Tibial nerve (tissue), 4 donors: Measurements from ENCODE around the gene PAX6. TPM values are rescaled to one million over a fixed set of nuclear protein-coding genes. Genes with fewer than 3 reads are reported as not detected.

Source experiments
- DNase-seq, 2 donors: peaks; one replicate each; pipeline ENCODE4 v3.0.0-alpha.2; 2019; ENCODE audit warnings: low spot score in 2 of 2
- H3K27ac ChIP-seq, 4 donors: fragments of 200-600 bp; sonication (generic) in 3 of 4; one replicate each; pipeline ENCODE4 v1.5.1; 2017 to 2019; ENCODE audit warnings: mild to moderate bottlenecking in 1 of 4
- H3K27me3 ChIP-seq, 2 donors: fragments of 200-600 bp; sonication (generic) in 1 of 2; one replicate each; pipeline versions ENCODE4 v1.5.1 to v1.6.0; 2017 to 2019
- H3K36me3 ChIP-seq, 3 donors: fragments of 200-600 bp; sonication (generic); one replicate each; pipeline ENCODE4 v1.5.1; 2018 to 2019
- H3K4me1 ChIP-seq, 4 donors: fragments of 200-600 bp; sonication (generic) in 3 of 4; one replicate each; pipeline ENCODE4 v1.5.1; 2017 to 2019
- H3K4me3 ChIP-seq, 4 donors: fragments of 200-600 bp; sonication (generic) in 3 of 4; one replicate each; pipeline ENCODE4 v1.5.1; 2017 to 2019; ENCODE audit warnings: mild to moderate bottlenecking in 1 of 4, moderate library complexity in 1 of 4
- H3K9me3 ChIP-seq, 4 donors: fragments of 200-600 bp; sonication (generic) in 3 of 4; one replicate each; pipeline ENCODE4 v1.5.1; 2017 to 2019
- EP300 ChIP-seq, 2 donors: sonication (generic); formaldehyde crosslinking; IDR thresholded peaks; one replicate each; pipeline ENCODE4 v1.6.1; 2017; ENCODE audit warnings: antibody characterized with exemption in 2 of 2, mild to moderate bottlenecking in 1 of 2
- POLR2A ChIP-seq, 2 donors: fragments of 450-650 bp; IDR thresholded peaks; one replicate each; pipeline ENCODE4 v1.6.1; 2017; ENCODE audit warnings: antibody characterized with exemption in 2 of 2, mild to moderate bottlenecking in 2 of 2, moderate library complexity in 2 of 2
- WGBS, 2 donors: methylation state at CpG; one replicate each; pipeline ENCODE4 v1.1.5; 2018; 5-methylcytosine and 5-hydroxymethylcytosine counted together
- total RNA-seq, 4 donors: library from RNA; depleted of rRNA; stranded (reverse); fragments of >200 nt; gene quantifications; one replicate each; pipeline ENCODE4 v1.1.0, GENCODE V29; 2016
- TF ChIP-seq, protein P1 (sequence below), 5 experiments: fragments of 200-600 bp in 3 of 5; fragments of 450-650 bp in 2 of 5; sonication (generic) in 3 of 5; IDR thresholded peaks; one replicate each; pipeline ENCODE4 v1.5.1; 2016 to 2019; ENCODE audit warnings: antibody characterized with exemption in 5 of 5, mild to moderate bottlenecking in 3 of 5, moderate library complexity in 2 of 5

PAX6 gene
- total RNA-seq, 4 donors from 2014 or later = not detected

DNA sequence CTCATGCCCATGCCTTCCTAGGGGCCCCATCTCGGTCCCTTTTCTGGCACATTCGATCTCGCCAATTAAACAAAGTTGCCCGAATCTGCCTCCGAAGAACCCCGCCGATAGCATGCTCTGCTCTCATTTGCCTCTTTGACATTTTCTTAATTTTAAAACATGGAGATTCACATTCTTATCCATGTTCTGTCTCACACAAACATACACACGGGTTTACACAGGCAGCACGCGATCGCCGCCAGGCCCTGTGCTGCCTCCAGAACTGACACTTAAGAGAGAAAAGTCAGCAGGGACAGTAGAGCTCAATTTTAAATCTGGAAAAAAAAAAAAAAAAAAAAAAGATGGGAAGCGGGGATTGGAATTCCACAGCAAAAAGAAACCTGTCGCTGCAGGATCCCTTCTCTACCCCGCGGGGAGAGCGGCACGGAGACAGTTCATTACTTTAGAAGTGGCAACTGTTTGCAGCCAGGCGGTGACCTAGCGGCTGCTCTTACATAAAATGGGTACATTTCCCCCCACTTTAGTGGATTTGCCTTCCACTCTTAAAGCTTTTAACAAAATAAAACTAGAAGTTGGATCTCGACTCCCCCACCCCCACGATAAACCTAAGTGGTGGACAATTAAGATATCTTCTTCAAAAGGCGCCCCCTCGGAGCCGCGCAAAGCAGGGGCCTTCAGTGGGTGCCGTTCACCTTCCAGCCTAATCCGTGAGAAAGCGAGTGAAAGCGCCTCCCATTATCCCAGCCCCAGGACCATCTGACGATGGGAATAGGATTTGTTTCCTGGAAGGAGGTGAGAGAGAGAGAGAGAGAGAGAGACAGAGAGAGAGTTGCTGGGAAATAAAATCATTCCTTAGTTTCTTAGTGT is 13.7 kb downstream of the PAX6 start:
- H3K9me3 ChIP-seq = no peaks in the 10 kb centered on the region
- H3K27ac ChIP-seq = no peak overlapping the region
- DNase-seq = no peak
- peaks cover 0 to 40% (median 16%) of the 10 kb centered on the region in 4 donors for H3K4me1 ChIP-seq
- no peaks in the 10 kb centered on the region for H3K36me3 ChIP-seq
- WGBS, 2 donors = 9 to 12% methylated on average over 31 of the region's 31 CpGs
- TF ChIP-seq, protein P1, sequence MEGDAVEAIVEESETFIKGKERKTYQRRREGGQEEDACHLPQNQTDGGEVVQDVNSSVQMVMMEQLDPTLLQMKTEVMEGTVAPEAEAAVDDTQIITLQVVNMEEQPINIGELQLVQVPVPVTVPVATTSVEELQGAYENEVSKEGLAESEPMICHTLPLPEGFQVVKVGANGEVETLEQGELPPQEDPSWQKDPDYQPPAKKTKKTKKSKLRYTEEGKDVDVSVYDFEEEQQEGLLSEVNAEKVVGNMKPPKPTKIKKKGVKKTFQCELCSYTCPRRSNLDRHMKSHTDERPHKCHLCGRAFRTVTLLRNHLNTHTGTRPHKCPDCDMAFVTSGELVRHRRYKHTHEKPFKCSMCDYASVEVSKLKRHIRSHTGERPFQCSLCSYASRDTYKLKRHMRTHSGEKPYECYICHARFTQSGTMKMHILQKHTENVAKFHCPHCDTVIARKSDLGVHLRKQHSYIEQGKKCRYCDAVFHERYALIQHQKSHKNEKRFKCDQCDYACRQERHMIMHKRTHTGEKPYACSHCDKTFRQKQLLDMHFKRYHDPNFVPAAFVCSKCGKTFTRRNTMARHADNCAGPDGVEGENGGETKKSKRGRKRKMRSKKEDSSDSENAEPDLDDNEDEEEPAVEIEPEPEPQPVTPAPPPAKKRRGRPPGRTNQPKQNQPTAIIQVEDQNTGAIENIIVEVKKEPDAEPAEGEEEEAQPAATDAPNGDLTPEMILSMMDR (IDR thresholded peaks at IDR 0.05) = no peak
- TF ChIP-seq POLR2A (IDR thresholded peaks at IDR 0.05) = no peak
- no peak overlapping the region for H3K4me3 ChIP-seq
- peaks cover 18 to 87% of the 10 kb centered on the region in 2 donors for H3K27me3 ChIP-seq

GRCh38 chr11:31796499-31797189 is 14.5 kb downstream of the PAX6 start:
- Histone ChIP-seq H3K27ac (no peak overlapping the region), H3K4me3 (no peak overlapping the region), H3K36me3 (no peaks in the 10 kb centered on the region), H3K27me3 (peaks cover 15 to 79% of the 10 kb centered on the region in 2 donors), H3K9me3 (no peaks in the 10 kb centered on the region), H3K4me1 (peaks cover 0 to 38% (median 16%) of the 10 kb centered on the region in 4 donors)
- DNase-seq = no peak
- 17 to 19% methylated on average over 19 of the region's 19 CpGs for WGBS, 2 donors
- TF ChIP-seq EP300 (IDR thresholded peaks at IDR 0.05) (no peak), POLR2A (IDR thresholded peaks at IDR 0.05) (no peak)
- TF ChIP-seq, protein P1 (IDR thresholded peaks at IDR 0.05) = no peak

DNA sequence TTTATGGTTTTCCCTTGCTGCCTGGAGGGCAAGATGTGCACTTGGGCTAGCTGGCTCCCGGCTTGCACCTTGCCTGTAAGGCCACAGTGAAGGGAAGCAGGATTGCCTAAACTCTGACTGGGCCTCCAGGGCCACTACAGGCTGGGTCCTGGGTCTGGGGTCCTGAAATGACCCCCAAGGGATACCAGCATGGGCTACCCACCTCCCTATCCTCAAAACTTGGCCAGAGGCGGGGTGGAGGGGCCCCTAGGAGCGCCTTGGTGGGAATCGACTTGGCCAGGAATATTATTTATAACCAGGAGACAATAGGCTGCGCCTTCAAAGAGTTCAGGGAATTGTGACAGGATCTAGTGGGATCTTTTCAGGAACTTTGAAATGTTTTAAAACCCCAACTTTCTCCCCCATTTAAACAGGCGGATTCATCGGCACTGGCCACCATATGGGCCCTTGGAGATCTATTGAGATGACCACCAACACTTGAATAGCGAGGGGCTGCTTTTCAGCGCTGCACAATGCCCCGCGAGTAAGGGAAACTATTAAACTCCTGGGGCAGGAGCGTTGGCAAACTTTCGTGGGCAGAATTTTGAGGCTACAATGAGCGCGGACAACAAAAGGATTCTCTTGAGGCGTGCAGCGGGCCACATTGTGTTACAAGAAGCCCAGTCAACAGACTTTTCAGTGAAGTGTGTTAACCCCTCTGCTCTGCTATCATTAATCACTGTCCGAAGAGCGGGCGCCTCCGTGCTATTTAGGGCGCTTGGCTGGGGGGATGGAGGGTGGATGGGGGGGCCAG is 15.2 kb downstream of the PAX6 start:
- Histone ChIP-seq H3K9me3 (no peaks in the 10 kb centered on the region), H3K27me3 (peaks cover 15 to 77% of the 10 kb centered on the region in 2 donors), H3K36me3 (no peaks in the 10 kb centered on the region), H3K4me3 (no peak overlapping the region), H3K4me1 (peaks cover 0 to 38% (median 16%) of the 10 kb centered on the region in 4 donors), H3K27ac (no peak overlapping the region)
- WGBS, 2 donors = 51 to 55% methylated on average over 22 of the region's 22 CpGs
- no peak for DNase-seq
- no peak for TF ChIP-seq EP300 (IDR thresholded peaks at IDR 0.05)
- TF ChIP-seq POLR2A (IDR thresholded peaks at IDR 0.05) = no peak
- TF ChIP-seq, protein P1 (IDR thresholded peaks at IDR 0.05) = no peak

GRCh38 chr11:31794548-31794947 is 16.6 kb downstream of the PAX6 start:
- no peak for TF ChIP-seq EP300 (IDR thresholded peaks at IDR 0.05)
- TF ChIP-seq POLR2A (IDR thresholded peaks at IDR 0.05) = no peak
- TF ChIP-seq, protein P1 (IDR thresholded peaks at IDR 0.05) = no peak
- DNase-seq = no peak

More at GRCh38 chr11:31794548-31794947, 16.6 kb downstream of the PAX6 start:
- H3K36me3 ChIP-seq = no peaks in the 10 kb centered on the region
- H3K27ac ChIP-seq = no peak overlapping the region
- peaks cover 5 to 65% of the 10 kb centered on the region in 2 donors for H3K27me3 ChIP-seq
- peaks cover 0 to 27% (median 12%) of the 10 kb centered on the region in 4 donors for H3K4me1 ChIP-seq
- WGBS, 2 donors = 76% methylated on average over 4 of the region's 4 CpGs
- no peaks in the 10 kb centered on the region for H3K9me3 ChIP-seq
- no peak overlapping the region for H3K4me3 ChIP-seq
